H1 (cell line): ENCODE measurements around the gene USP12. TPM values are rescaled to one million over a fixed set of nuclear protein-coding genes. Genes with fewer than 3 reads are reported as not detected.

ENCODE experiments used
- CTCF ChIA-PET: fragments of 300-600 bp; sonication (Branson Sonifier 250); formaldehyde crosslinking; loops from one replicate; lab custom pipeline; 2021; ENCODE audit not compliant: partially characterized antibody; lab: Charles Lee
- POLR2A ChIA-PET: fragments of 300-600 bp; sonication (Branson Sonifier 250); formaldehyde crosslinking; loops from one replicate; lab custom pipeline; 2021; ENCODE audit warnings: inconsistent platforms; ENCODE audit not compliant: partially characterized antibody; lab: Charles Lee
- DNase-seq, 2 experiments: peaks; one replicate each; pipeline versions ENCODE4 v3.0.0 to v3.0.0-alpha.2; 2010 to 2022; ENCODE audit warnings: low spot score in 2 of 2, low read depth in 1 of 2, mixed read lengths in 1 of 2
- FAIRE-seq: peaks from 2 replicates; lab custom pipeline; 2011; peaks lifted over from hg19 to GRCh38; lab: Jason Lieb, UNC
- H2AFZ ChIP-seq: 2 replicates; pipeline ENCODE4 v1.8.1; 2012; ENCODE audit warnings: low read length, inconsistent platforms
- H2AK5ac ChIP-seq: 2 replicates; pipeline ENCODE4 v1.6.1; 2013; ENCODE audit warnings: low read depth, low read length
- H2BK120ac ChIP-seq: replicated peaks from 2 replicates; pipeline ENCODE3; 2013; ENCODE audit warnings: low read depth, low read length, inconsistent platforms
- H2BK12ac ChIP-seq: 2 replicates; pipeline ENCODE4 v1.6.1; 2013; ENCODE audit warnings: low read depth, low read length
- H2BK15ac ChIP-seq: 2 replicates; pipeline ENCODE4 v1.6.1; 2013; ENCODE audit warnings: low read length
- H2BK20ac ChIP-seq: 2 replicates; pipeline ENCODE4 v1.6.1; 2013; ENCODE audit warnings: low read length
- H2BK5ac ChIP-seq: 2 replicates; pipeline ENCODE4 v1.6.1; 2013; ENCODE audit warnings: low read depth, low read length
- H3K14ac ChIP-seq: 2 replicates; pipeline ENCODE4 v1.6.1; 2013; ENCODE audit warnings: inconsistent platforms; ENCODE audit not compliant: insufficient read length
- H3K18ac ChIP-seq: 2 replicates; pipeline ENCODE4 v1.6.1; 2013; ENCODE audit warnings: low read length; ENCODE audit errors: extremely low read depth
- H3K23ac ChIP-seq: 2 replicates; pipeline ENCODE4 v1.6.1; 2013; ENCODE audit warnings: inconsistent platforms; ENCODE audit not compliant: insufficient read length
- H3K23me2 ChIP-seq: 2 replicates; pipeline ENCODE4 v1.6.1; 2013; ENCODE audit warnings: low read depth, low read length
- H3K27ac ChIP-seq: 2 replicates; pipeline ENCODE4 v1.6.1; 2011; ENCODE audit warnings: low read depth, low read length, inconsistent platforms
- H3K27me3 ChIP-seq, 4 experiments: replicated peaks in 1 of 4; 1 replicate in 1 of 4; 2 replicates in 3 of 4; pipeline versions ENCODE4 v1.6.1 to v1.8.1; 2011 to 2013; ENCODE audit warnings: low read length in 3 of 4, mild to moderate bottlenecking in 3 of 4, inconsistent platforms in 2 of 4, mixed read lengths in 2 of 4, moderate library complexity in 1 of 4; ENCODE audit not compliant: control insufficient read depth in 3 of 4, insufficient read depth in 3 of 4; ENCODE audit errors: extremely low read depth in 1 of 4
- H3K36me3 ChIP-seq, 4 experiments: 2 replicates each; pipeline versions ENCODE4 v1.6.1 to v1.8.1; 2011 to 2013; ENCODE audit warnings: mild to moderate bottlenecking in 4 of 4, low read length in 3 of 4, moderate library complexity in 2 of 4, control low read depth in 1 of 4, inconsistent platforms in 1 of 4; ENCODE audit not compliant: insufficient read depth in 4 of 4, control insufficient read depth in 2 of 4
- H3K4ac ChIP-seq: replicated peaks from 2 replicates; pipeline ENCODE3; 2013; ENCODE audit warnings: low read length, low read depth, mixed read lengths, inconsistent platforms; ENCODE audit not compliant: insufficient read length
- H3K4me1 ChIP-seq, 4 experiments: replicated peaks in 1 of 4; 1 replicate in 1 of 4; 2 replicates in 3 of 4; pipeline versions ENCODE4 v1.6.1 to v1.8.1; 2011 to 2013; ENCODE audit warnings: low read length in 3 of 4, inconsistent platforms in 2 of 4, mixed read lengths in 1 of 4; ENCODE audit not compliant: insufficient read depth in 4 of 4, control insufficient read depth in 3 of 4
- H3K4me2 ChIP-seq, 2 experiments: 2 replicates each; pipeline versions ENCODE4 v1.6.1 to v1.8.1; 2011 to 2013; ENCODE audit warnings: low read depth in 2 of 2, low read length in 2 of 2, control low read depth in 1 of 2, inconsistent platforms in 1 of 2, mild to moderate bottlenecking in 1 of 2; ENCODE audit not compliant: insufficient read depth in 1 of 2
- H3K4me3 ChIP-seq, 4 experiments: fragments of 200-600, 300-600 bp in 1 of 4; sonication (generic), shearing (Covaris generic), sonication (Bioruptor Twin) in 1 of 4; 2 replicates each; pipeline versions ENCODE4 v1.5.1 to v1.8.1; 2011 to 2016; ENCODE audit warnings: low read length in 4 of 4, low read depth in 3 of 4, control low read depth in 2 of 4, inconsistent platforms in 2 of 4, mild to moderate bottlenecking in 2 of 4, mixed read lengths in 1 of 4, moderate library complexity in 1 of 4; ENCODE audit not compliant: insufficient read depth in 2 of 4; ENCODE audit errors: extremely low read depth in 1 of 4
- H3K56ac ChIP-seq: replicated peaks from 2 replicates; pipeline ENCODE3; 2013; ENCODE audit warnings: low read depth, mild to moderate bottlenecking, mixed read lengths, low read length, inconsistent platforms; ENCODE audit not compliant: insufficient read length
- H3K79me1 ChIP-seq: 2 replicates; pipeline ENCODE4 v1.6.1; 2013; ENCODE audit warnings: low read depth, low read length, control low read depth
- H3K79me2 ChIP-seq, 2 experiments: 2 replicates each; pipeline versions ENCODE4 v1.6.1 to v1.8.1; 2012 to 2013; ENCODE audit warnings: low read length in 2 of 2, mild to moderate bottlenecking in 2 of 2, inconsistent platforms in 1 of 2; ENCODE audit not compliant: insufficient read depth in 2 of 2, control insufficient read depth in 1 of 2
- H3K9ac ChIP-seq, 4 experiments: replicated peaks in 1 of 4; 1 replicate in 1 of 4; 2 replicates in 3 of 4; pipeline versions ENCODE4 v1.6.1 to v1.8.1; 2011 to 2013; ENCODE audit warnings: low read depth in 3 of 4, low read length in 3 of 4, control low read depth in 2 of 4, mild to moderate bottlenecking in 2 of 4, moderate library complexity in 2 of 4, inconsistent platforms in 1 of 4; ENCODE audit errors: extremely low read depth in 1 of 4
- H3K9me3 ChIP-seq, 2 experiments: 2 replicates each; pipeline versions ENCODE4 v1.6.1 to v1.8.1; 2012 to 2013; ENCODE audit warnings: mild to moderate bottlenecking in 2 of 2, moderate library complexity in 2 of 2, control low read depth in 1 of 2, inconsistent platforms in 1 of 2, low read depth in 1 of 2, low read length in 1 of 2, mixed read lengths in 1 of 2; ENCODE audit not compliant: insufficient read depth in 2 of 2
- H4K20me1 ChIP-seq, 2 experiments: replicated peaks in 1 of 2; 2 replicates each; pipeline versions ENCODE3 to v1.8.1; 2011 to 2013; ENCODE audit warnings: inconsistent platforms in 2 of 2, low read length in 2 of 2, mild to moderate bottlenecking in 1 of 2; ENCODE audit not compliant: insufficient read depth in 2 of 2, control insufficient read depth in 1 of 2
- H4K5ac ChIP-seq: 2 replicates; pipeline ENCODE4 v1.6.1; 2013; ENCODE audit warnings: low read length, low read depth, mixed read lengths, inconsistent platforms; ENCODE audit not compliant: insufficient read length
- H4K8ac ChIP-seq: 2 replicates; pipeline ENCODE4 v1.8.0; 2013; ENCODE audit warnings: mild to moderate bottlenecking, moderate library complexity, low read length, inconsistent platforms; ENCODE audit not compliant: insufficient read depth; ENCODE audit errors: extremely low read depth
- H4K91ac ChIP-seq: replicated peaks from 2 replicates; pipeline ENCODE3; 2013; ENCODE audit warnings: low read length, mixed read lengths, inconsistent platforms; ENCODE audit not compliant: insufficient read length
- EGR1 ChIP-seq: IDR thresholded peaks from 2 replicates; pipeline ENCODE4 v1.6.1; 2011; ENCODE audit warnings: low read depth, low read length, borderline replicate concordance
- JUND ChIP-seq: IDR thresholded peaks from 2 replicates; pipeline ENCODE4 v1.6.1; 2011; ENCODE audit warnings: mild to moderate bottlenecking, improper control_type of control experiment, low read length
- PHF8 ChIP-seq: fragments of 200-600 bp; sonication (generic); conservative IDR thresholded peaks from 2 replicates; pipeline ENCODE4 v1.7.1; 2012; ENCODE audit warnings: low read depth, mild to moderate bottlenecking, inconsistent platforms, low read length, moderate library complexity
- WGBS, 2 experiments: shearing (Covaris generic) in 1 of 2; methylation state at CpG; one replicate each; pipeline versions ENCODE4 v1.1.6 to v1.1.7; 2013 to 2015; ENCODE audit warnings: low lambda C conversion rate in 2 of 2, mixed read lengths in 2 of 2, inconsistent platforms in 1 of 2, low coverage in 1 of 2, missing lambda C conversion rate in 1 of 2; ENCODE audit not compliant: insufficient replicate concordance in 2 of 2, insufficient coverage in 1 of 2, insufficient read length in 1 of 2; ENCODE audit errors: extremely low coverage in 1 of 2, missing lambda C conversion rate in 1 of 2; 5-methylcytosine and 5-hydroxymethylcytosine counted together
- polyA plus RNA-seq, 7 experiments: library from polyadenylated mRNA; depleted of rRNA in 3 of 7; stranded (reverse) in 5 of 7; unstranded in 2 of 7; fragments of >200 nt in 5 of 7; fragments of 200-250 nt in 2 of 7; gene quantifications; 1 replicate in 5 of 7; 2 replicates in 1 of 7; 4 replicates in 1 of 7; pipeline versions ENCODE4 v1.2.1 to v1.2.3, GENCODE V29; 2011 to 2013; ENCODE audit warnings: missing spikeins in 2 of 7, mixed read lengths in 2 of 7
- total RNA-seq: library from RNA; stranded (reverse); fragmentation: NEBNext Ultra II Directional; extraction: Animal tissue kit (Norgen Biotek cat#: 25700); gene quantifications from 2 replicates; pipeline ENCODE4 v1.2.1, GENCODE V29; 2021

Gene USP12
- total and polyA plus RNA-seq, 2 of the 8 experiments (the other 6 are each of a cell fraction or from before 2014, with no cell fraction given), result 4.0 to 30.0 TPM

DNA sequence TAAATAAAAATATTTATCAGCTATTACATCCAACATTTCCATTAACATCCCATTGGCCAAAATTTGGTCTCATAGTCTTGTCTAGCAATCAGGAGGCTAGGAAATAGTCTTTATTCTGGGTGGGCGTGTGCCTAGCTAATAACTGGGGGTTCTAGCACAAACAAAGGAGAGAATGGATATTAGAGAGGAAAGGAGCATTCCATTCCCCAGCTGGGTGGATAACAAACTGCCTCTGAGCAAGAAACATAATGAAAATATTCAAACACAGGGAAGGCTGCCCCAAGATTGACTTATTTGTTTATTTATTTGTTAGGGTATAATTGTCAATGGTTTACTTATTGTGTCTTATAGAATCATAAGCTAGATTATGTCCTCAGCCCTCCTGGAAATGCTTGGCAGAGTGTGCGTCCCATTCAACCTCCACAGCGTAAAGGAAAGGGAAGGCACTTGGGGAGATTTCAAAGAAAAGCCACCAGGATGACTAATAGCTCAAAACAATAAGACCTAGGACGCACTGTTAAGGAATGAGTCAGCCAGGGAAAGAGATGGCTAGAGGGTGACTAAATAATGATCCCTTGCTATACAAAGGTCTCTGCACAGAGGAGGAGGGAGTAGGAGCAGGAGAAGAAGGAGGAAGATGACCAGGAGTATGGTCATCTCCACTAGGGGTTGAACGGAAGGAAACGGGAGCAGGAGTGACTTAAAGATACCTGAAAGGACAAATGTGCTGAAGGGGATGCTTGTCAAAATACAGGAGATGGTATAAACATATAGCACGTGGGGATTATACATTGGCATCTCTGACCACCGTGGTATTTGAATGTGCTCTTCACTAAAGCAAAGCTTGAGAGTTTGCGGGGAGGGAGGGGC lies 23.5 kb upstream of the USP12 start:
- FAIRE-seq, result no peak
- Histone ChIP-seq H3K23ac (no peak overlapping the region), H3K4ac (no peak overlapping the region), H3K56ac (no peak overlapping the region), H2BK15ac (peak overlapping the region; percentile 54; the same call in 1 of the 2 replicates), H3K4me1 (peaks cover 0 to 6% (median 4%) of the 10 kb centered on the region in 4 experiments; a peak in 2 of 7 replicates), H3K23me2 (0 out of 2 replicates have a peak, but pooled peaks cover 2% of the 10 kb centered on the region), H4K8ac (no peak overlapping the region), H2BK12ac (peak overlapping the region; percentile 35; the same call in 1 of the 2 replicates), H3K27ac (no peak overlapping the region), H3K18ac (no peak overlapping the region), H3K4me3 (no peak overlapping the region), H4K5ac (no peak overlapping the region), H3K9ac (no peak overlapping the region), H2AK5ac (no peak overlapping the region), H2BK120ac (no peak overlapping the region), H3K36me3 (no peaks in the 10 kb centered on the region), H2BK20ac (no peak overlapping the region; the same call in 1 of the 2 replicates), H4K20me1 (no peaks in the 10 kb centered on the region), H3K9me3 (no peaks in the 10 kb centered on the region), H2AFZ (peak overlapping the region; percentile 26; the same call in 1 of the 2 replicates), H2BK5ac (no peak overlapping the region; the same call in 1 of the 2 replicates), H3K79me2 (no peaks in the 10 kb centered on the region), H3K27me3 (no peaks in the 10 kb centered on the region), H4K91ac (no peak overlapping the region), H3K79me1 (no peaks in the 10 kb centered on the region), H3K4me2 (peak overlapping the region; percentile 3 to 57; a peak in 2 of 4 replicates), H3K14ac (no peak overlapping the region)
- TF ChIP-seq PHF8 (no peak), EGR1 (no peak), JUND (peak; percentile 56; the same call in 1 of the 2 replicates)
- CTCF ChIA-PET, result interaction anchor here (0.6 to 1.7 kb wide), 6 partner anchors 12 to 867 kb away, joined by 3 to 6 read pairs (median 4); no protein-coding TSS in a partner anchor
- 63% methylated on average over 9 of the region's 9 CpGs; no CpG with 5 or more reads in 1 of the 2 experiments for WGBS, 2 experiments
- no peak for DNase-seq
- POLR2A ChIA-PET, result interaction anchor here (0.9 to 1.7 kb wide), 8 partner anchors 9 to 62 kb away, joined by 3 to 4 read pairs (median 4); partner anchors contain the start of gene RPL21
